DOHH2 (cell line): ENCODE data around the gene CYTH3.

Source experiments
- H3F3A ChIP-seq: fragments of 200-600 bp; sonication (generic), shearing (Covaris generic); 2 replicates; pipeline ENCODE4 v1.6.0; 2016; ENCODE audit warnings: antibody characterized with exemption, mild to moderate bottlenecking; ENCODE audit not compliant: control insufficient read depth, insufficient read depth
- H3K27ac ChIP-seq: fragments of 200-600 bp; sonication (generic); 2 replicates; pipeline ENCODE4 v1.5.1; 2014; ENCODE audit warnings: low read depth, mild to moderate bottlenecking, low read length, moderate library complexity
- H3K27me3 ChIP-seq: fragments of 200-600 bp; sonication (generic); 2 replicates; pipeline ENCODE4 v1.6.1; 2014; ENCODE audit warnings: mild to moderate bottlenecking, low read length, mixed read lengths; ENCODE audit not compliant: control insufficient read depth
- H3K36me3 ChIP-seq: fragments of 200-600 bp; sonication (generic); 2 replicates; pipeline ENCODE4 v1.6.1; 2014; ENCODE audit warnings: mild to moderate bottlenecking, low read length, moderate library complexity, mixed read lengths; ENCODE audit not compliant: control insufficient read depth
- H3K4me1 ChIP-seq: fragments of 200-600 bp; sonication (generic); 2 replicates; pipeline ENCODE4 v1.6.1; 2014; ENCODE audit warnings: mild to moderate bottlenecking, low read length, mixed read lengths; ENCODE audit not compliant: control insufficient read depth
- H3K4me2 ChIP-seq: fragments of 200-600 bp; sonication (generic); 2 replicates; pipeline ENCODE4 v1.6.0; 2014; ENCODE audit warnings: mild to moderate bottlenecking, low read length, moderate library complexity
- H3K4me3 ChIP-seq: fragments of 200-600 bp; sonication (generic); 2 replicates; pipeline ENCODE4 v1.5.1; 2014; ENCODE audit warnings: mild to moderate bottlenecking, low read length, mixed read lengths
- H3K79me2 ChIP-seq: fragments of 200-600 bp; sonication (generic); 2 replicates; pipeline ENCODE4 v1.6.1; 2014; ENCODE audit warnings: mild to moderate bottlenecking, low read length, mixed read lengths; ENCODE audit not compliant: control insufficient read depth
- H3K9me2 ChIP-seq: fragments of 200-600 bp; sonication (generic); replicated peaks from 2 replicates; pipeline ENCODE4 v1.6.1; 2014; ENCODE audit warnings: mild to moderate bottlenecking, low read length, mixed read lengths; ENCODE audit not compliant: control insufficient read depth
- H3K9me3 ChIP-seq: fragments of 200-600 bp; sonication (generic); 2 replicates; pipeline ENCODE4 v1.6.1; 2014; ENCODE audit warnings: antibody characterized with exemption, low read length, mixed read lengths; ENCODE audit not compliant: control insufficient read depth, insufficient read depth
- H4K20me1 ChIP-seq: fragments of 200-600 bp; sonication (generic); 2 replicates; pipeline ENCODE4 v1.6.0; 2014; ENCODE audit warnings: low read depth, mild to moderate bottlenecking, antibody characterized with exemption, low read length, moderate library complexity; ENCODE audit not compliant: control insufficient read depth, insufficient read depth
- CTCF ChIP-seq: fragments of 200-600 bp; sonication (generic); IDR thresholded peaks from one replicate; pipeline ENCODE4 v1.5.1; 2014; ENCODE audit warnings: antibody characterized with exemption, mild to moderate bottlenecking, low read depth, low read length; ENCODE audit not compliant: poor library complexity, severe bottlenecking
- EZH2phosphoT487 ChIP-seq: fragments of 200-600 bp; sonication (generic); IDR thresholded peaks from 2 replicates; pipeline ENCODE4 v1.6.1; 2017; ENCODE audit warnings: borderline replicate concordance, mild to moderate bottlenecking, antibody characterized with exemption, low read length, moderate library complexity, mixed read lengths

Gene CYTH3

GRCh38 chr7:6160191-6160623 lies 112.2 kb downstream of the CYTH3 start:
- Histone ChIP-seq H3K27ac (no peak overlapping the region), H3F3A (peaks cover 15% of the 10 kb centered on the region), H3K4me2 (no peak overlapping the region), H3K79me2 (0 out of 2 replicates have a peak, but pooled peaks cover 2% of the 10 kb centered on the region), H3K4me1 (peaks cover 12% of the 10 kb centered on the region), H3K27me3 (no peaks in the 10 kb centered on the region), H3K9me3 (no peaks in the 10 kb centered on the region), H4K20me1 (peaks cover 24% of the 10 kb centered on the region), H3K4me3 (no peak overlapping the region), H3K36me3 (peaks cover 60% of the 10 kb centered on the region), H3K9me2 (no peaks in the 10 kb centered on the region)
- TF ChIP-seq EZH2phosphoT487 (no peak), CTCF (peak; percentile 56)

- Histone ChIP-seq H3K36me3 (peaks cover 64% of the 10 kb centered on the region), H3K27me3 (no peaks in the 10 kb centered on the region), H3K27ac (no peak overlapping the region), H3K4me2 (no peak overlapping the region), H3F3A (peaks cover 15% of the 10 kb centered on the region), H3K9me3 (no peaks in the 10 kb centered on the region), H3K9me2 (no peaks in the 10 kb centered on the region), H4K20me1 (peaks cover 24% of the 10 kb centered on the region), H3K4me1 (peaks cover 12% of the 10 kb centered on the region), H3K4me3 (no peak overlapping the region), H3K79me2 (0 out of 2 replicates have a peak, but pooled peaks cover 2% of the 10 kb centered on the region)
- TF ChIP-seq EZH2phosphoT487 (no peak), CTCF (no peak)
These were observed 112.8 kb downstream of the CYTH3 start for GRCh38 chr7:6159524-6160031.

- Histone ChIP-seq H3K4me1 (peaks cover 12% of the 10 kb centered on the region), H4K20me1 (peaks cover 24% of the 10 kb centered on the region), H3K4me2 (no peak overlapping the region), H3K36me3 (peaks cover 69% of the 10 kb centered on the region), H3K4me3 (no peak overlapping the region), H3K9me3 (no peaks in the 10 kb centered on the region), H3F3A (peaks cover 15% of the 10 kb centered on the region), H3K79me2 (0 out of 2 replicates have a peak, but pooled peaks cover 2% of the 10 kb centered on the region), H3K27ac (no peak overlapping the region), H3K9me2 (no peaks in the 10 kb centered on the region), H3K27me3 (no peaks in the 10 kb centered on the region)
- TF ChIP-seq EZH2phosphoT487 (no peak), CTCF (no peak)
These were observed 113.3 kb downstream of the CYTH3 start for GRCh38 chr7:6159097-6159483.
